WERI-Rb-1 (cell line): ENCODE measurements around the gene GRK3.
"Not testable (repeated sequence)": the region's sequence is repeated elsewhere in the genome, so short reads cannot be mapped to it uniquely, and the experiment has no call there.

Experiments
- DNase-seq: peaks from one replicate; pipeline ENCODE4 v3.0.0-alpha.2; 2020
- H3K27ac ChIP-seq: fragments of 250-450 bp; sonication (Bioruptor Pico); 2 replicates; pipeline ENCODE4 v1.5.1; 2020; ENCODE audit warnings: mild to moderate bottlenecking, moderate library complexity
- H3K27me3 ChIP-seq: fragments of 250-450 bp; sonication (Bioruptor Pico); 2 replicates; pipeline ENCODE4 v1.5.1; 2021; ENCODE audit warnings: mild to moderate bottlenecking, low read depth, moderate library complexity; ENCODE audit not compliant: insufficient read depth, severe bottlenecking
- H3K36me3 ChIP-seq: fragments of 250-450 bp; sonication (Bioruptor Pico); 2 replicates; pipeline ENCODE4 v1.5.1; 2020; ENCODE audit warnings: mild to moderate bottlenecking, moderate library complexity
- H3K4me3 ChIP-seq: 2 replicates; pipeline ENCODE4 v1.5.1; 2011; ENCODE audit warnings: low read depth, mild to moderate bottlenecking, control low read depth, low read length
- H3K9me3 ChIP-seq: fragments of 250-450 bp; sonication (Bioruptor Pico); 2 replicates; pipeline ENCODE4 v1.5.1; 2021; ENCODE audit warnings: mild to moderate bottlenecking, moderate library complexity; ENCODE audit not compliant: severe bottlenecking
- TF ChIP-seq, protein P1 (sequence below): IDR thresholded peaks from 2 replicates; pipeline ENCODE4 v1.5.1; 2011; ENCODE audit warnings: low read depth, mild to moderate bottlenecking, control low read depth, inconsistent platforms, low read length

Gene GRK3

GRCh38 chr22:25582946-25583345 is 18.5 kb downstream of the GRK3 start:
- Histone ChIP-seq H3K4me3 (no peak overlapping the region), H3K27me3 (no peaks in the 10 kb centered on the region), H3K27ac (no peak overlapping the region), H3K36me3 (no peaks in the 10 kb centered on the region), H3K9me3 (peaks cover 4% of the 10 kb centered on the region)
- TF ChIP-seq, protein P1, sequence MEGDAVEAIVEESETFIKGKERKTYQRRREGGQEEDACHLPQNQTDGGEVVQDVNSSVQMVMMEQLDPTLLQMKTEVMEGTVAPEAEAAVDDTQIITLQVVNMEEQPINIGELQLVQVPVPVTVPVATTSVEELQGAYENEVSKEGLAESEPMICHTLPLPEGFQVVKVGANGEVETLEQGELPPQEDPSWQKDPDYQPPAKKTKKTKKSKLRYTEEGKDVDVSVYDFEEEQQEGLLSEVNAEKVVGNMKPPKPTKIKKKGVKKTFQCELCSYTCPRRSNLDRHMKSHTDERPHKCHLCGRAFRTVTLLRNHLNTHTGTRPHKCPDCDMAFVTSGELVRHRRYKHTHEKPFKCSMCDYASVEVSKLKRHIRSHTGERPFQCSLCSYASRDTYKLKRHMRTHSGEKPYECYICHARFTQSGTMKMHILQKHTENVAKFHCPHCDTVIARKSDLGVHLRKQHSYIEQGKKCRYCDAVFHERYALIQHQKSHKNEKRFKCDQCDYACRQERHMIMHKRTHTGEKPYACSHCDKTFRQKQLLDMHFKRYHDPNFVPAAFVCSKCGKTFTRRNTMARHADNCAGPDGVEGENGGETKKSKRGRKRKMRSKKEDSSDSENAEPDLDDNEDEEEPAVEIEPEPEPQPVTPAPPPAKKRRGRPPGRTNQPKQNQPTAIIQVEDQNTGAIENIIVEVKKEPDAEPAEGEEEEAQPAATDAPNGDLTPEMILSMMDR = no peak
- DNase-seq = no peak

- DNase-seq = not testable (repeated sequence)
These were observed 20.5 kb downstream of the GRK3 start for GRCh38 chr22:25584993-25585392.

GRCh38 chr22:25589664-25590063 is 25.2 kb downstream of the GRK3 start:
- H3K9me3 ChIP-seq, H3K27me3 ChIP-seq, H3K4me3 ChIP-seq, H3K27ac ChIP-seq, H3K36me3 ChIP-seq, DNase-seq: not testable (repeated sequence)

More at GRCh38 chr22:25584993-25585392, 20.5 kb downstream of the GRK3 start:
- not testable (repeated sequence) for H3K36me3 ChIP-seq, H3K27me3 ChIP-seq, H3K27ac ChIP-seq, H3K9me3 ChIP-seq, H3K4me3 ChIP-seq

DNA sequence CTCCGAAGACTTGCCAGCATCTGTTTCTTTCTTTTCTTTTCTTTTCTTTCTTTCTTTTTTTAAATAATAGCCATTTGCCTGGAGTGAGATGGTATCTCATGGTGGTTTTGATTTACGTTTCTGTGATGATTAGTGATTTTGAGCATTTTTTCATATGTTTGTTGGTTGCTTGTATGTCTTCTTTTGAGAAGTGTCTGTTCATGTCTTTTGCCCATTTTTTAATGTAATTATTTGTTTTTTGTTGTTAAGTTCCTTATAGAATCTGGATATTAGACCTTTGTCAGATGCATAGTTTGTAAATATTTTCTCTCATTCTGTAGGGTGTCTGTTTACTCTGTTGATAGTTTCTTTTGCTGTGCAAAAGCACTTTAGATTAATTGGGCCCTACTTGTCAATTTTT is 28.8 kb downstream of the GRK3 start:
- not testable (repeated sequence) for DNase-seq, H3K27ac ChIP-seq, H3K9me3 ChIP-seq, H3K4me3 ChIP-seq, H3K36me3 ChIP-seq, H3K27me3 ChIP-seq

- H3K27me3 ChIP-seq = no peaks in the 10 kb centered on the region
- no peaks in the 10 kb centered on the region for H3K9me3 ChIP-seq
- H3K36me3 ChIP-seq = no peaks in the 10 kb centered on the region
- H3K4me3 ChIP-seq = no peak overlapping the region
- no peak overlapping the region for H3K27ac ChIP-seq
- TF ChIP-seq, protein P1 = no peak
- DNase-seq = no peak
These were observed 34.1 kb downstream of the GRK3 start for GRCh38 chr22:25598609-25599008.

DNA sequence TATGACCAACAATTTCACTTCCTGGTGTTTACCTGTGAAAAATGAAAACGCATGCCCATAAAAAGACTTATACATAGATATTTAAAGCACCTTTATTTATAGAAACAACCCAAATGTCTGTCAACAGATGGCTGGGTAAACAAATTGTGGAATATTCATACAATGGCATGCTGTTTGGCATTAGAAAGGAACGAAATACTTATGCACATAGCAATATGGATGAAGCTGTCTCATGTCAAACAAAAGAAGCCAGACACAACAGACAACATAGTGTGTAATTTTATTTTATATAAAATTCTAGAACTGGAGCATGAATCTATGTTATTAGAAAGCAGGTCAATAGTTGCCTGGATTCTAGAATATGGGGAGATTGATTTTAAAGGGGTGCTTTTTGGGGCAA is 38.0 kb downstream of the GRK3 start:
- no peaks in the 10 kb centered on the region for H3K36me3 ChIP-seq
- no peak overlapping the region for H3K4me3 ChIP-seq
- H3K27ac ChIP-seq = no peak overlapping the region
- TF ChIP-seq, protein P1 = no peak
- no peak for DNase-seq
- H3K27me3 ChIP-seq = no peaks in the 10 kb centered on the region
- no peaks in the 10 kb centered on the region for H3K9me3 ChIP-seq

DNA sequence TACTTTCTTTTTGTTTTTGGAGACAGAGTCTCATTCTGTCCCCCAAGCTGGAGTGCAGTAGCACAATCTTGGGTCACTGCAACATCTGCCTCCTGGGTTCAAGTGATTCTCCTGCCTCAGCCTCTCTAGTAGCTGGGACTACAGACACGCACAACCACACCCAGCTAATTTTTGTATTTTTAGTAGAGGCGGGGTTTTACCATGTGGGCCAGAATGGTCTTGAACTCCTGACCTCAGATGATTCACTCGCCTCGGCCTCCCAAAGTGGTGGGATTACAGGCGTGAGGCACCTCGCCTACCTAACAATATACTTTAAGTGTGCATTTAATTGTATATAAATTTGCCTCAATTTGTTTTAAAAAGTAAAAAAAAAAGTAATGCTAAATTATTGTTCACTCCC is 38.4 kb downstream of the GRK3 start:
- H3K36me3 ChIP-seq = no peaks in the 10 kb centered on the region
- H3K27me3 ChIP-seq = no peaks in the 10 kb centered on the region
- H3K27ac ChIP-seq = no peak overlapping the region
- TF ChIP-seq, protein P1 = no peak
- H3K4me3 ChIP-seq = no peak overlapping the region
- DNase-seq = no peak
- no peaks in the 10 kb centered on the region for H3K9me3 ChIP-seq

GRCh38 chr22:25605146-25605545 is 40.7 kb downstream of the GRK3 start:
- H3K9me3 ChIP-seq, H3K36me3 ChIP-seq, DNase-seq, H3K27ac ChIP-seq, H3K27me3 ChIP-seq, H3K4me3 ChIP-seq: not testable (repeated sequence)

DNA sequence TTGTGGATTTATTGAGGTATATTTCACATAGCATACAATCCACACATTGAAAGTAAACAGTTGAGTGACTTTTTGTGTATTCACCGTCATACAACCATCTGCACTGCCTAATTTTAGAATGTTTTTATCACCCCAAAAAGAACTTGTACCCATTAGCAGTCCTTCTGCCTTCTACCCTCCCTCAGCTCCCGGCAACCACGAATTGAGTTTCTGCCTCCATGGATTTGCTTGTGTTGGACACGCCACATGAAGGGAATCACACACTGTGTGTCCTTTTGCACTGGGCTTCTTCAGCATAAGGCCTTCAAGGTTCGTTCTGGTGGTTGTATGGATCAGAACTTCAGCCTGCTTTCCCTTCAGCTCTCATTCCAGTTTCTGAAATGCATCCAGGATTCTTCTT is 41.1 kb downstream of the GRK3 start:
- not testable (repeated sequence) for H3K9me3 ChIP-seq, H3K4me3 ChIP-seq, H3K36me3 ChIP-seq, DNase-seq, H3K27me3 ChIP-seq, H3K27ac ChIP-seq

DNA sequence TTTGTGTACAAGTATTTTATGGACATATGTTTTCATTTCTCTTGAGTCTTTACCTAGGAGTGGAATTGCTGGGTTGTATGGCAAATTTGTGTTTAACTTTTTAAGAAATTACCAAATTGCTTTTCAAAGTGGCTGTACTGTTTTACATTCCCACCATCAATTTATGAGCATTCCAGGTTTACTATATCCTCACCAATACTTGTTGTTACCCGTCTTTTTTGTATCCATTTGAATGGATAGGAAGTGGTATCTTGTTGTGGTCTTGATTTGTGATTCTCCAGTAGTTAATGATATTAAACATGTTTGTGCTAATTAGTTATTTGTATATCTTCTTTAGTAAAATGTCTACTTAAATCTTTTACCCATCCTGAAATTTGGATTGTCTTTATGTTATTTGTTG is 46.8 kb downstream of the GRK3 start:
- H3K4me3 ChIP-seq, H3K27me3 ChIP-seq, H3K27ac ChIP-seq, H3K36me3 ChIP-seq, DNase-seq, H3K9me3 ChIP-seq: not testable (repeated sequence)

GRCh38 chr22:25613131-25613530 is 48.7 kb downstream of the GRK3 start:
- DNase-seq, H3K4me3 ChIP-seq, H3K9me3 ChIP-seq, H3K27ac ChIP-seq, H3K36me3 ChIP-seq, H3K27me3 ChIP-seq: not testable (repeated sequence)
